IPS-15b (cell line): ENCODE data around the gene PLA2G4C.

Source experiments
- H3K27me3 ChIP-seq: one replicate; pipeline ENCODE4 v1.6.1; 2013; ENCODE audit warnings: low read length; ENCODE audit not compliant: control insufficient read depth, insufficient read depth
- H3K36me3 ChIP-seq: one replicate; pipeline ENCODE4 v1.6.1; 2013; ENCODE audit warnings: low read length; ENCODE audit not compliant: control insufficient read depth, insufficient read depth
- H3K4me1 ChIP-seq: one replicate; pipeline ENCODE4 v1.6.1; 2013; ENCODE audit warnings: mild to moderate bottlenecking, low read length; ENCODE audit not compliant: control insufficient read depth, insufficient read depth
- H3K4me3 ChIP-seq: one replicate; pipeline ENCODE4 v1.5.1; 2013; ENCODE audit warnings: low read depth, low read length
- H3K9ac ChIP-seq: one replicate; pipeline ENCODE4 v1.6.1; 2013; ENCODE audit warnings: low read depth, mild to moderate bottlenecking, low read length
- H3K9me3 ChIP-seq: one replicate; pipeline ENCODE4 v1.6.1; 2013; ENCODE audit warnings: mild to moderate bottlenecking, low read length; ENCODE audit not compliant: control insufficient read depth, insufficient read depth

PLA2G4C gene

GRCh38 chr19:48041877-48042580 lies 68.6 kb downstream of the PLA2G4C start:
- Histone ChIP-seq H3K36me3 (no peaks in the 10 kb centered on the region), H3K9ac (no peak overlapping the region), H3K27me3 (no peaks in the 10 kb centered on the region), H3K4me3 (no peak overlapping the region), H3K9me3 (no peaks in the 10 kb centered on the region), H3K4me1 (no peaks in the 10 kb centered on the region)

GRCh38 chr19:48036765-48037164 lies 73.9 kb downstream of the PLA2G4C start:
- H3K4me1 ChIP-seq: no peaks in the 10 kb centered on the region
- H3K27me3 ChIP-seq: no peaks in the 10 kb centered on the region
- H3K9me3 ChIP-seq: no peaks in the 10 kb centered on the region
- no peak overlapping the region for H3K9ac ChIP-seq
- H3K36me3 ChIP-seq: no peaks in the 10 kb centered on the region
- no peak overlapping the region for H3K4me3 ChIP-seq

- H3K27me3 ChIP-seq: no peaks in the 10 kb centered on the region
Observed at GRCh38 chr19:48033604-48034003, 77.0 kb downstream of the PLA2G4C start.

GRCh38 chr19:48030073-48030472 lies 80.5 kb downstream of the PLA2G4C start:
- H3K9ac ChIP-seq: no peak overlapping the region
- no peaks in the 10 kb centered on the region for H3K4me1 ChIP-seq
- no peaks in the 10 kb centered on the region for H3K27me3 ChIP-seq
- H3K4me3 ChIP-seq: no peak overlapping the region
- no peaks in the 10 kb centered on the region for H3K36me3 ChIP-seq
- H3K9me3 ChIP-seq: no peaks in the 10 kb centered on the region

More at GRCh38 chr19:48033604-48034003, 77.0 kb downstream of the PLA2G4C start:
- Histone ChIP-seq H3K9ac (no peak overlapping the region), H3K9me3 (no peaks in the 10 kb centered on the region), H3K4me3 (no peak overlapping the region), H3K36me3 (no peaks in the 10 kb centered on the region), H3K4me1 (no peaks in the 10 kb centered on the region)

GRCh38 chr19:48029431-48029830 lies 81.2 kb downstream of the PLA2G4C start:
- Histone ChIP-seq H3K4me1 (no peaks in the 10 kb centered on the region), H3K4me3 (no peak overlapping the region), H3K9ac (no peak overlapping the region), H3K36me3 (no peaks in the 10 kb centered on the region), H3K9me3 (no peaks in the 10 kb centered on the region), H3K27me3 (no peaks in the 10 kb centered on the region)

GRCh38 chr19:48025480-48025879 lies 85.1 kb downstream of the PLA2G4C start:
- H3K4me3 ChIP-seq: no peak overlapping the region
- H3K36me3 ChIP-seq: no peaks in the 10 kb centered on the region
- no peaks in the 10 kb centered on the region for H3K27me3 ChIP-seq
- no peak overlapping the region for H3K9ac ChIP-seq
- no peaks in the 10 kb centered on the region for H3K9me3 ChIP-seq
- H3K4me1 ChIP-seq: no peaks in the 10 kb centered on the region

GRCh38 chr19:48023518-48023917 lies 87.1 kb downstream of the PLA2G4C start:
- Histone ChIP-seq H3K4me1 (no peaks in the 10 kb centered on the region), H3K4me3 (no peak overlapping the region), H3K9ac (no peak overlapping the region), H3K36me3 (no peaks in the 10 kb centered on the region), H3K27me3 (no peaks in the 10 kb centered on the region), H3K9me3 (no peaks in the 10 kb centered on the region)

GRCh38 chr19:48023011-48023410 lies 87.6 kb downstream of the PLA2G4C start:
- Histone ChIP-seq H3K4me1 (no peaks in the 10 kb centered on the region), H3K4me3 (no peak overlapping the region), H3K9ac (no peak overlapping the region), H3K9me3 (no peaks in the 10 kb centered on the region), H3K36me3 (no peaks in the 10 kb centered on the region), H3K27me3 (no peaks in the 10 kb centered on the region)

GRCh38 chr19:48020686-48021085 lies 89.9 kb downstream of the PLA2G4C start:
- Histone ChIP-seq H3K4me1 (no peaks in the 10 kb centered on the region), H3K27me3 (no peaks in the 10 kb centered on the region)

GRCh38 chr19:48010932-48011758 lies 99.5 kb downstream of the PLA2G4C start:
- H3K36me3 ChIP-seq: no peaks in the 10 kb centered on the region
- H3K27me3 ChIP-seq: no peaks in the 10 kb centered on the region
- H3K9ac ChIP-seq: no peak overlapping the region
- no peaks in the 10 kb centered on the region for H3K4me1 ChIP-seq
- H3K4me3 ChIP-seq: no peak overlapping the region
- no peaks in the 10 kb centered on the region for H3K9me3 ChIP-seq

More at GRCh38 chr19:48020686-48021085, 89.9 kb downstream of the PLA2G4C start:
- no peak overlapping the region for H3K4me3 ChIP-seq
- H3K9me3 ChIP-seq: no peaks in the 10 kb centered on the region
- H3K9ac ChIP-seq: no peak overlapping the region
- H3K36me3 ChIP-seq: no peaks in the 10 kb centered on the region

GRCh38 chr19:48006762-48007161 lies 103.9 kb downstream of the PLA2G4C start:
- no peaks in the 10 kb centered on the region for H3K9me3 ChIP-seq
- H3K36me3 ChIP-seq: no peaks in the 10 kb centered on the region
- no peaks in the 10 kb centered on the region for H3K4me1 ChIP-seq
- peak overlapping the region; percentile 40 for H3K4me3 ChIP-seq
- no peaks in the 10 kb centered on the region for H3K27me3 ChIP-seq
- H3K9ac ChIP-seq: no peak overlapping the region

GRCh38 chr19:48004236-48004635 lies 106.4 kb downstream of the PLA2G4C start:
- H3K4me1 ChIP-seq: no peaks in the 10 kb centered on the region
- H3K4me3 ChIP-seq: no peak overlapping the region
- H3K9me3 ChIP-seq: no peaks in the 10 kb centered on the region
- no peaks in the 10 kb centered on the region for H3K36me3 ChIP-seq
- H3K27me3 ChIP-seq: no peaks in the 10 kb centered on the region
- H3K9ac ChIP-seq: no peak overlapping the region
